Measurements from ENCODE around the gene RETREG3.

DNA sequence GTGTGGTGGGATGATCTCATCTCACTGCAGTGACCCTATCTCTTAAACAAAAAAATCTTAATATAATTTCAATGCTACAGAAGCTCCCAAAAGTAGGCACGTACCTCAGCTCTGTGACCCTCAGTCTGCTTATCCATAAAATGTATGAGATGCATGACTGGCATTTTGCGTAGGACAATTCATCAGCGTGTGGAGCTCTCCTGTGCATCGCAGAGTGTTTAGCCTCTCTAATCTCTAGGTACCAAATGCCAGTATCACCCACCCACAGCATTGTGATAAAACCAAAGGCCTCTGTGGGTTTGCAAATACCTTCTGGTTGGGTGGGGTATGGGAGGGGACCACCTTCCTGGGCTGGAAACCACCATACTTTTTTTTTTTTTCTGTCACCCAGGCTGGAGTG lies 30.9 kb upstream of the RETREG3 start:
- TF ChIP-seq NPAS2 (CRISPR knock-in tag; IDR thresholded peaks at IDR 0.05; ENCODE audit: borderline replicate concordance): no peak
- TF ChIP-seq, protein P1, sequence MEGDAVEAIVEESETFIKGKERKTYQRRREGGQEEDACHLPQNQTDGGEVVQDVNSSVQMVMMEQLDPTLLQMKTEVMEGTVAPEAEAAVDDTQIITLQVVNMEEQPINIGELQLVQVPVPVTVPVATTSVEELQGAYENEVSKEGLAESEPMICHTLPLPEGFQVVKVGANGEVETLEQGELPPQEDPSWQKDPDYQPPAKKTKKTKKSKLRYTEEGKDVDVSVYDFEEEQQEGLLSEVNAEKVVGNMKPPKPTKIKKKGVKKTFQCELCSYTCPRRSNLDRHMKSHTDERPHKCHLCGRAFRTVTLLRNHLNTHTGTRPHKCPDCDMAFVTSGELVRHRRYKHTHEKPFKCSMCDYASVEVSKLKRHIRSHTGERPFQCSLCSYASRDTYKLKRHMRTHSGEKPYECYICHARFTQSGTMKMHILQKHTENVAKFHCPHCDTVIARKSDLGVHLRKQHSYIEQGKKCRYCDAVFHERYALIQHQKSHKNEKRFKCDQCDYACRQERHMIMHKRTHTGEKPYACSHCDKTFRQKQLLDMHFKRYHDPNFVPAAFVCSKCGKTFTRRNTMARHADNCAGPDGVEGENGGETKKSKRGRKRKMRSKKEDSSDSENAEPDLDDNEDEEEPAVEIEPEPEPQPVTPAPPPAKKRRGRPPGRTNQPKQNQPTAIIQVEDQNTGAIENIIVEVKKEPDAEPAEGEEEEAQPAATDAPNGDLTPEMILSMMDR (IDR thresholded peaks at IDR 0.05): no peak
- no peak for TF ChIP-seq POLR2A (IDR thresholded peaks at IDR 0.05; ENCODE audit: low read length)
- TF ChIP-seq CHD2 (IDR thresholded peaks at IDR 0.05; ENCODE audit: low read length, partially characterized antibody): no peak
- no peak for TF ChIP-seq MYC (IDR thresholded peaks at IDR 0.05; ENCODE audit: borderline replicate concordance, low read length)
- TF ChIP-seq EP300 (IDR thresholded peaks at IDR 0.05): no peak
- no peak for TF ChIP-seq RCOR1 (IDR thresholded peaks at IDR 0.05; ENCODE audit: low read depth, low read length)
- TF ChIP-seq, protein P2, sequence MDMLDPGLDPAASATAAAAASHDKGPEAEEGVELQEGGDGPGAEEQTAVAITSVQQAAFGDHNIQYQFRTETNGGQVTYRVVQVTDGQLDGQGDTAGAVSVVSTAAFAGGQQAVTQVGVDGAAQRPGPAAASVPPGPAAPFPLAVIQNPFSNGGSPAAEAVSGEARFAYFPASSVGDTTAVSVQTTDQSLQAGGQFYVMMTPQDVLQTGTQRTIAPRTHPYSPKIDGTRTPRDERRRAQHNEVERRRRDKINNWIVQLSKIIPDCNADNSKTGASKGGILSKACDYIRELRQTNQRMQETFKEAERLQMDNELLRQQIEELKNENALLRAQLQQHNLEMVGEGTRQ (IDR thresholded peaks at IDR 0.05): no peak
- TF ChIP-seq, protein P3, sequence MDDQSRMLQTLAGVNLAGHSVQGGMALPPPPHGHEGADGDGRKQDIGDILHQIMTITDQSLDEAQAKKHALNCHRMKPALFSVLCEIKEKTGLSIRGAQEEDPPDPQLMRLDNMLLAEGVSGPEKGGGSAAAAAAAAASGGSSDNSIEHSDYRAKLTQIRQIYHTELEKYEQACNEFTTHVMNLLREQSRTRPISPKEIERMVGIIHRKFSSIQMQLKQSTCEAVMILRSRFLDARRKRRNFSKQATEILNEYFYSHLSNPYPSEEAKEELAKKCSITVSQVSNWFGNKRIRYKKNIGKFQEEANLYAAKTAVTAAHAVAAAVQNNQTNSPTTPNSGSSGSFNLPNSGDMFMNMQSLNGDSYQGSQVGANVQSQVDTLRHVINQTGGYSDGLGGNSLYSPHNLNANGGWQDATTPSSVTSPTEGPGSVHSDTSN (IDR thresholded peaks at IDR 0.05): no peak
- no peak for TF ChIP-seq SREBF2 (IDR thresholded peaks at IDR 0.05)
